ENCODE data around the gene ZIC4. TPM values are rescaled to one million over a fixed set of nuclear protein-coding genes. Genes with fewer than 3 reads are reported as not detected.

Gene ZIC4
- total and polyA plus RNA-seq, 5 experiments from 2014 or later: not detected

- H3K9me3 Mint-ChIP-seq: peaks cover 0 to 35% (median 12%) of the 10 kb centered on the region in 9 donors
- no peak overlapping the region for H3K4me3 Mint-ChIP-seq
- peaks cover 0 to 11% (median 8%) of the 10 kb centered on the region in 4 donors for H3K4me1 Mint-ChIP-seq
- no peak for DNase-seq
- POLR2A ChIA-PET: no interaction called here
- no peak for ATAC-seq
- peaks cover 0 to 25% (median 0%) of the 10 kb centered on the region in 3 donors for H3K36me3 Mint-ChIP-seq
- H3K27me3 Mint-ChIP-seq: peaks cover 51 to 95% (median 78%) of the 10 kb centered on the region in 5 donors
- H3K27ac Mint-ChIP-seq: no peak overlapping the region
These were observed 49.1 kb downstream of the ZIC4 start for GRCh38 chr3:147356909-147357900.

DNA sequence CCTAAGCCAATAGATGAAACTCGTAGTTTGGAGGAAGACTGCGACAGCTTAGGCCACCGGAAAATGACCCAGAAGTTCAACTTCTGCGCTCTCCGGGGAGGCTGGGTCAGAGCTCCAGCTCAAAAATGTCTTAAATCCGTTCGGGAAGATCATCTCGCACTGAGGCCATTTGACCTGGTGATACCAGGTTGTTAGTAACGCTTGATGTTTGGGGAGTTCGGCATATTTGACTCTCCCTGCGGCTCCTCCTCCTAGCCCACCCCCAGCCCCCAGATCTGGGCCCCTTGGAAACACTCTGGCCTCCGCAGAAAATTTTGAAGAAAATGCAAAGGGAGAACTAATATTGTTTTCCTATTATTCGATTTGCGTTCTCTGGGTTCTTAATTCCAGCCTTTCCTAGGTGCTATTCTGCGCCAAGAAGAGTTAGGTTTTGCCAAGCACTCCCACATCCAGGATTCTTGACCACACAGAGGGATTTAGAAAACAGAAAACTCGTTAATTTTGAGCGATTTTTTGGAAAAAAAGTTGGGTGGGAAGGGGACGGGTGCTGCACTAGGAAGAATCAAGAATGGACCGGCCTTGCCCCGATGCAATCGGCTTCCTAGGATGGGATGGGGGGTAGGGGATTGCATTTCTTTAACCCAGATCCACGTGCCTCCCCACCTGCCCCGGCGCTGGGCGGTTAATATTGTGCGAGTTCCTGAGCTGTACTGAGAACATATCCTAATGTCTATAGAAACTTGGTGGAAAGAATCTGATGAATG, 50.0 kb downstream of the ZIC4 start:
- POLR2A ChIA-PET: no interaction called here
- DNase-seq: no peak
- ATAC-seq: no peak
- peaks cover 49 to 94% (median 70%) of the 10 kb centered on the region in 5 donors for H3K27me3 Mint-ChIP-seq
- H3K36me3 Mint-ChIP-seq: peaks cover 0 to 25% (median 0%) of the 10 kb centered on the region in 3 donors
- no peak overlapping the region for H3K27ac Mint-ChIP-seq
- H3K4me1 Mint-ChIP-seq: peaks cover 0 to 9% (median 6%) of the 10 kb centered on the region in 4 donors
- no peak overlapping the region for H3K4me3 Mint-ChIP-seq
- peaks cover 0 to 35% (median 11%) of the 10 kb centered on the region in 9 donors for H3K9me3 Mint-ChIP-seq

- POLR2A ChIA-PET: no interaction called here
- Mint-ChIP-seq H3K9me3 (peaks cover 0 to 35% (median 11%) of the 10 kb centered on the region in 9 donors), H3K27ac (no peak overlapping the region), H3K27me3 (peaks cover 45 to 89% (median 67%) of the 10 kb centered on the region in 5 donors), H3K4me1 (peaks cover 0 to 4% (median under 1%) of the 10 kb centered on the region in 4 donors), H3K36me3 (peaks cover 0 to 25% (median 0%) of the 10 kb centered on the region in 3 donors), H3K4me3 (no peak overlapping the region)
- DNase-seq (no peak), ATAC-seq (no peak)
These were observed 50.6 kb downstream of the ZIC4 start for GRCh38 chr3:147355753-147356090.

GRCh38 chr3:147355084-147355752, 51.1 kb downstream of the ZIC4 start:
- Mint-ChIP-seq H3K36me3 (peaks cover 0 to 25% (median 0%) of the 10 kb centered on the region in 3 donors), H3K4me1 (no peaks in the 10 kb centered on the region), H3K9me3 (peaks cover 0 to 35% (median 11%) of the 10 kb centered on the region in 9 donors), H3K27me3 (peaks cover 43 to 89% (median 62%) of the 10 kb centered on the region in 5 donors), H3K4me3 (peak overlapping the region in 1 of 10 donors; percentile 28), H3K27ac (peak overlapping the region in 1 of 10 donors; percentile 73)
- DNase-seq (no peak), ATAC-seq (no peak)
- POLR2A ChIA-PET: no interaction called here

- Mint-ChIP-seq H3K9me3 (peaks cover 0 to 29% (median 10%) of the 10 kb centered on the region in 9 donors), H3K4me1 (no peaks in the 10 kb centered on the region), H3K36me3 (peaks cover 0 to 25% (median 0%) of the 10 kb centered on the region in 3 donors), H3K27me3 (peaks cover 38 to 85% (median 56%) of the 10 kb centered on the region in 5 donors), H3K27ac (no peak overlapping the region), H3K4me3 (no peak overlapping the region)
- DNase-seq (no peak), ATAC-seq (no peak)
- POLR2A ChIA-PET: no interaction called here
These were observed 51.7 kb downstream of the ZIC4 start for GRCh38 chr3:147354623-147355022.

GRCh38 chr3:147351301-147351700, 55.0 kb downstream of the ZIC4 start:
- peaks cover 21 to 60% (median 35%) of the 10 kb centered on the region in 5 donors for H3K27me3 Mint-ChIP-seq
- H3K4me1 Mint-ChIP-seq: no peaks in the 10 kb centered on the region
- H3K36me3 Mint-ChIP-seq: peaks cover 0 to 15% (median 0%) of the 10 kb centered on the region in 3 donors
- no peak for DNase-seq
- ATAC-seq: no peak
- no peak overlapping the region for H3K27ac Mint-ChIP-seq
- POLR2A ChIA-PET: no interaction called here
- H3K4me3 Mint-ChIP-seq: no peak overlapping the region
- peaks cover 0 to 17% (median 4%) of the 10 kb centered on the region in 9 donors for H3K9me3 Mint-ChIP-seq

DNA sequence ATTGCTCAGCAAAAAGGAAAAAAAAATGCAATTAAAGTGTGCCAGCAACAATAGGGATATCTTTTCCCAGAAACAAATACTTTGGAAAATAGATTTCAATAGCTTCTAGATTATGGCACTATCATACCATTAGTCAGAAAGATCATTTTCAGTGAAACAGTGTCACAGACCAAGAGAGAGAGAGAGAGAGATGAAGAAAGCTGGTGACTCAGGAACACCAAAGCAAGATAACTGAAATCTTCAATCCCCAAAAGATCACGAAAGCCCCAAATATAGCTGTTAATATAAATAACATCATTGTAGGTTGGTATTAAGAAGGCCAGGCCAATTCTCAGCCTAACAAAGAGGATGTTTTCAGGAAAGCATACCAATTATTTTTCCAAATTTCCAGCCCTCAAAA, 57.4 kb downstream of the ZIC4 start:
- Mint-ChIP-seq H3K27ac (no peak overlapping the region), H3K27me3 (peaks cover 6 to 41% (median 15%) of the 10 kb centered on the region in 5 donors), H3K9me3 (peaks cover 0 to 10% (median 2%) of the 10 kb centered on the region in 9 donors), H3K36me3 (no peaks in the 10 kb centered on the region), H3K4me1 (no peaks in the 10 kb centered on the region), H3K4me3 (no peak overlapping the region)
- POLR2A ChIA-PET: no interaction called here
- ATAC-seq (no peak), DNase-seq (no peak)

GRCh38 chr3:147343926-147344325, 62.4 kb downstream of the ZIC4 start:
- peaks cover 0 to 20% (median 2%) of the 10 kb centered on the region in 9 donors for H3K9me3 Mint-ChIP-seq
- no peak for ATAC-seq
- no peaks in the 10 kb centered on the region for H3K4me1 Mint-ChIP-seq
- H3K27me3 Mint-ChIP-seq: peaks cover 2 to 10% (median 5%) of the 10 kb centered on the region in 5 donors
- no peak overlapping the region for H3K4me3 Mint-ChIP-seq
- no peak overlapping the region for H3K27ac Mint-ChIP-seq
- POLR2A ChIA-PET: no interaction called here
- DNase-seq: no peak
- no peaks in the 10 kb centered on the region for H3K36me3 Mint-ChIP-seq

DNA sequence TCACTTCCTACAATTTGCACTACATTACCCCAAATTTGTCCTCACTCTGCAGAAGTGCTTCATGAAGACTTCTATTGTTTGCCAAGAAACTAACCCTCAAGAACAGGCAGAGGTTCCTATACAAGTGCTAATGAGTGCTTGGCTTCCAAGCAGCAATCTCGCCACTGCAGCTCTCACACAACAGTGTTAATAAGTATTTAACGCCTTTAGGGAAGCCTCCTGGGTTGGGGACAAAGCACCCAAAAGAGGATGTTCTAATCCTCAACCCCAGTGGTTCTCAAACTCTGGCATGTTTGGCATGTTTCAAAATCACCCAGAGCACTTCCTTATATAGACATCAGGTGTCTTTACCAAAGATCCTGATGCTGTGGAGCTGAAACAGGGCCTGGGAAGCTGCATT, 64.6 kb downstream of the ZIC4 start:
- Mint-ChIP-seq H3K27ac (no peak overlapping the region), H3K27me3 (peaks cover 2 to 9% (median 8%) of the 10 kb centered on the region in 5 donors), H3K4me1 (no peaks in the 10 kb centered on the region), H3K36me3 (no peaks in the 10 kb centered on the region), H3K4me3 (no peak overlapping the region), H3K9me3 (peaks cover 0 to 18% (median 2%) of the 10 kb centered on the region in 9 donors)
- POLR2A ChIA-PET: no interaction called here
- DNase-seq (no peak), ATAC-seq (no peak)

GRCh38 chr3:147336543-147337278, 69.6 kb downstream of the ZIC4 start:
- Mint-ChIP-seq H3K27me3 (peaks cover 0 to 4% (median 0%) of the 10 kb centered on the region in 5 donors), H3K36me3 (no peaks in the 10 kb centered on the region), H3K9me3 (peaks cover 0 to 3% (median 0%) of the 10 kb centered on the region in 9 donors), H3K4me1 (no peaks in the 10 kb centered on the region), H3K27ac (no peak overlapping the region), H3K4me3 (no peak overlapping the region)
- POLR2A ChIA-PET: no interaction called here
- no peak for DNase-seq
- no peak for ATAC-seq

Data from naive thymus-derived CD8-positive, alpha-beta T cell (primary cell).